ENCODE measurements around the gene NDUFS8.

NDUFS8 gene

DNA sequence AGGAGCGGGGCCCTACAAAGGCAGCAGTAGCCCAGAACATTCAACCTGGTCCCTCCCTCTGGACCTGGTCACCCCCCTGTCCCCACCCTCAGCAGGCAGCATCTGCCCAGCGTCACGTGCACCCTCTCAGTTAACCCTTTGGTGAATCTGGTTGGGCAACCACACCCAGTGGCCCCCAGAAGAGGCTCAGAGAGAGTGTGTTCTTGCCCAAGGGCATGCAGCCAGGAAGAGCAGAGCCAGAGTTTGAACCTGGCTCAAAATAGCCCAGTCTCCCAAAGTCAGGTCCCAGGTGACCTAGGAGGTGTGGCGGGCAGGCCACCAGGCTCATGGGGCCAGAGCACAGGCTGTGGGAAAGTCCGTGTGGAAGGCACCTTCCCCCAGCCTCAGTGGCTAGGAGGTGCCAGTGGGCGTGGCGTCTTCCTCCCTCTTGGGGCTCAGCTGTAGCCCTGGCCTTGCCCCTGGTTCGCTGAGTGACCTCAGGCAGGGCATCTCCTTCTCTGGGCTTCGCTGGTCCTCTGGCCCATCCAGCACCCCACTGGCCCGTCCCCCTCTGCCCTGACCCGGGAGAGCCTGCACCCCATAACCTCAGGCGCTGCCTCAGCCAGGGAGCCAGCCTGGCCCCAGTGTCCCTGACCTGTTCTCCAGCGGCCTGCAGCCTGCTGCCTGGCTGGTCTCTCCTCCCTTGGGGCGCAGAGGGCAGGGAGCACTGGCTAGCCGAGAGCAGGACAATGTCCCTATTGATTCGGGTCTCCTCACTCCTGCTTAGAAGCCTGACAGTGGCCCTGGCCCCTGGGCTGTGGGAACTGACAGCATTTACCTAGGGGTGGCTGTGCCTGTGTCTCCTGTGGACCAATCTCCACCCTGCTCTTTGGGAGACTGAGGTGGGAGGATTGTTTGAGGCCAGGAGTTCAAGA, 13.3 kb upstream of the NDUFS8 start:
- no peak for DNase-seq

DNA sequence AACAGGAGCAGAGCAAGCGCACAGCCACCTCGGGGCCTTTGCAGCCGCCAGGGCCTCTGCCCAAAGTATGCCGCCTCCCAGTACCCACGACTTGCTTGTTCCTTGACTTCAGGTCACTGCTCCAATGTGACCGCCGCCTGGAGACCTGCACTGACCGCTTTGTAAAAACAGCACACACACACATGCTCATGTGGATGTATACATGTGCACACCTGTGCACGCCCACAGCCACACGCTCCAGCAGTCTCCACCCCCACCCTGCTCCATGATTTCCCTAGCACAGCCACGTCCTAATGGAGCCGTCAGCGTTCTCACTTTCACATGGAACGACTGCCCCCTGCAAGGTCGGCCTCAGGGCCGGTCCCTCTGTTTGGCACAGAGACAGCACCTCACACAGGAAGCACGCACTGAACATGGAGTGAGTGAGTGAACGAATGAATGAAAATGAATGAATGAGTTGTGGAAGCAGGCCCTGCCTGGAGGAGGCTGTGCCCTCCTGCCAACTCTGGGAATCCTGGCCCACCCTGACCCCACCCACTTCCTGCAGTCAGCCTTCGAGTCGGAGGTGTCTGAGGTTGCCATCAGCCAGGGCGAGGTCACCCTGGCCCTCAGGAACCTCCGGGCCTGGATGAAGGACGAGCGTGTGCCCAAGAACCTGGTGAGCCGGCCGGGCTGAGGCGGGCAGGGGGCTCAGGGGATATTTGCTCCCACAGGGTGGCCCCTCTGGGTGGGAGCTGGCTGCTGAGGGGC, 12.3 kb upstream of the NDUFS8 start:
- no peak for DNase-seq

DNA sequence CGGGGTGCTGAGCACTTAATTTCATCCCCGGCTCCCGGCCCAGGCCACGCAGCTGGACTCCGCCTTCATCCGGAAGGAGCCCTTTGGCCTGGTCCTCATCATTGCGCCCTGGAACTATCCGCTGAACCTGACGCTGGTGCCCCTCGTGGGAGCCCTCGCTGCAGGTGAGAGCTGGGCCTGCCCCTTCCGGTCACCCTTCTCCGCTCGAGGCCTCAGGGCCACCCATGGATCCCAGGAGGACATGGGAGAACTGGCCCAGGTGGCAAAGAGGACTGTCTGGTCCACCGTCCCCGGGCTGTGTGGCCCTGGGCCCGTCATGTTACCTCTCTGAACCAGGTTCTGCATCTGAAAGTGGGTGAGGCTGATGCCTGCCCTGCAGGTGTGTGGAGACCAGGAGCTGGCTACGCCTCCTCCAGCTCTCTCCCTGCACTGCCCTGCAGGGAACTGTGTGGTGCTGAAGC, 11.7 kb upstream of the NDUFS8 start:
- DNase-seq, result no peak

DNA sequence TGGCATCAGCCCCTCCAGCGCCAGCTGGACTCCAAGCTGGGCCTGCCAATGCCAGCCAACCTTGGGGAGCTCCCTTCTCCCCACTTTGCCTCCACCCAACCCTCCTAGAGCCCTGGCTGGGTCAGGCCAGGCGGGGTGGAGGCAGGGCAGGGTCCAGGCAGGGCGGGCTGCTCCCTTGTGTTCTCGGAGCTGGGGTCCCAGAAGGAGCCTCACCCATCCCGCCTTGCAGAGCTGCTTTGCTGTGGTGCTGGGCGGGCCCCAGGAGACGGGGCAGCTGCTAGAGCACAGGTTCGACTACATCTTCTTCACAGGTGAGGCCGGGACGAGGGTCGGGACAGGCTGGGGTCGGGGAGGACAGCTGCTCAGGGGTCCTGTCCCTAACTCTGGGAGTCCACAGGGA, 11.0 kb upstream of the NDUFS8 start:
- DNase-seq, result no peak

DNA sequence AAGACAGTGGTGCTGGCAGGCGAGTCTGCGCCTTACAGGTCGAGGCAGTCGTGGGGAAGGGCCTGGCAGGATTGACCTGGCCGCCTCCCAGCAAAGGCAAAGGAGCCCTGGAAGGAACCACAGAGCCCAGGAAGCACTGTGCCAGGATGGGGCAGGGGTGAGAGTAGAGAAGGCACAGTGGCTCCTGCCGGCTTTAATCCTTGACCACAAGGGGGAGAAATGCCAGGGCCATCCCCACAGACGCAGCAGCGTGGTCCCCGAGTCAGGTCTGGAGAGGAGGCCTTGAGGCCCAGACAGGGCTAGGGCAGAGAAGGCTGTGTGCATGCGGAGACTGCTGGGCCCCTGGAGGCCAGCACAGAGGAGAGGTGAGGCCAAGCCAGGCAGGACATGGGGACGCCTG, 9.9 kb upstream of the NDUFS8 start:
- DNase-seq, result no peak

DNA sequence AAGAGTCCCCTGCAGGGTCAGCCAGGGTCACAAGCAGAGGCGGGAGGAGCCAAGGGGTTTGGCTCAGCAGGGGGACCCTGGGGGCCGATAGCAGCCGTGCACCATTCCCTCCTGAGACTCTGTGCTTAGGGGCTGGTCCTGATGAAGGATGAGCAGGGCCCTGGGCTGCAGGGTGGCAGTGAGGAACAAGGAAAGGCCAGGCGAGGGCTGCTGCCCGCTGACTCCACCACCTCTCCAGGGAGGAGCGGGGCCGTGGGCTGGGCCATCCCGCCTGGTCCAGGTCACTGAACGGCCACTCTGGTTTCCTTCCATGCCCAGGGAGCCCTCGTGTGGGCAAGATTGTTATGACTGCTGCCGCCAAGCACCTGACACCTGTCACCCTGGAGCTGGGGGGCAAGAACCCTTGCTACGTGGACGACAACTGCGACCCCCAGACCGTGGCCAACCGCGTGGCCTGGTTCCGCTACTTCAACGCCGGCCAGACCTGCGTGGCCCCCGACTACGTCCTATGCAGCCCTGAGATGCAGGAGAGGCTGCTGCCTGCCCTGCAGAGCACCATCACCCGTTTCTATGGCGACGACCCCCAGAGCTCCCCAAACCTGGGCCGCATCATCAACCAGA, 9.2 kb upstream of the NDUFS8 start:
- DNase-seq, result no peak

DNA sequence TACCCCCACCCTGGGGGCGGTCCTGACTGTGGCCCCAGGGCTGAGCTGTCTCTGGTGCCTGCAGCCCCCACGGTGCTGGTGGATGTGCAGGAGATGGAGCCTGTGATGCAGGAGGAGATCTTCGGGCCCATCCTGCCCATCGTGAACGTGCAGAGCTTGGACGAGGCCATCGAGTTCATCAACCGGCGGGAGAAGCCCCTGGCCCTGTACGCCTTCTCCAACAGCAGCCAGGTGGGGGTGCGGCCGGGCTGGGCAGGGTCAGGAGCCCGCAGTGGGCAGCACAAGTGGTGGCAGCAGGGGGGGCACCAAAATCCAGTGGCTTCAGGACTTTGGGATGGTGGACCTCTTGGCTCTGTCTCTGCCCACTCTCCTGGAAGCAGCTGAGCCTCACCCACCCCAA, 8.0 kb upstream of the NDUFS8 start:
- no peak for DNase-seq

DNA sequence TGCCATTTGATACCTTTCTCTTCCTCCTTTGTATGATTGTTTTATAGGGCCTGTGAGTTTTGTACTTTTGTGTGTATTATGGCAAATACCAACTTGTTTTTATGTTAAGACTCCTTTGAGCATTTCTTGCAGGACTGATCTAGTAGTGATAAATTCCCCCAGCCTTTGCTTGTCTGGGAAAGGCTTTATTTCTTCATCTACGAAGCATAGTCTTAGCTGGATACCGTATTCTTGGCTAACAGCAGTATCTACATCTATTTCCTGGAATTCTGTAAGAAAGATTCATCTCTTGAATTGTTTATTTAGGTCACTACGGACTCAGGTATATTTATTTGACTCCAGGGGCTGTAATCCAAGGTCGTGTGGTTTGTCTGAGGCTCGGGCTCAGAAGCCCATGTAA, 6.0 kb upstream of the NDUFS8 start:
- DNase-seq, result no peak

DNA sequence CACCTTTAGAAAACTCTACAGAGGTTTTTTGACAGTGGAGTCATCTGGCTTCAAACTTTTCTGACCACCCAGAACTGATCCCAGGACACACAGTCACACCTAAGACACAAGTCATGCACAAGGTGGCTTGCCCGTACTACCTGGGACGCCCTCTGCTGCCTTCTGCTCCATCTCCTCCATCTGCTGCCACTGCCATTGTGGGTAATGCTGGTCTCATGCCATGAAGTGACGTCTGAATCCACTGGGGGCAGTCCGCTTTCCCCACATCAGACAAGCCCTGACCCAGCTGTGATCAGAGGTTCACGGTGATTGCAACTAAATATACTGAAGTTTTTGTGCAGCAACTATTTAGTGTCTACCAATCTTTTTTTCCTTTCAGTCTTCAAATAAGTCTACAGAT, 5.4 kb upstream of the NDUFS8 start:
- DNase-seq, result no peak

DNA sequence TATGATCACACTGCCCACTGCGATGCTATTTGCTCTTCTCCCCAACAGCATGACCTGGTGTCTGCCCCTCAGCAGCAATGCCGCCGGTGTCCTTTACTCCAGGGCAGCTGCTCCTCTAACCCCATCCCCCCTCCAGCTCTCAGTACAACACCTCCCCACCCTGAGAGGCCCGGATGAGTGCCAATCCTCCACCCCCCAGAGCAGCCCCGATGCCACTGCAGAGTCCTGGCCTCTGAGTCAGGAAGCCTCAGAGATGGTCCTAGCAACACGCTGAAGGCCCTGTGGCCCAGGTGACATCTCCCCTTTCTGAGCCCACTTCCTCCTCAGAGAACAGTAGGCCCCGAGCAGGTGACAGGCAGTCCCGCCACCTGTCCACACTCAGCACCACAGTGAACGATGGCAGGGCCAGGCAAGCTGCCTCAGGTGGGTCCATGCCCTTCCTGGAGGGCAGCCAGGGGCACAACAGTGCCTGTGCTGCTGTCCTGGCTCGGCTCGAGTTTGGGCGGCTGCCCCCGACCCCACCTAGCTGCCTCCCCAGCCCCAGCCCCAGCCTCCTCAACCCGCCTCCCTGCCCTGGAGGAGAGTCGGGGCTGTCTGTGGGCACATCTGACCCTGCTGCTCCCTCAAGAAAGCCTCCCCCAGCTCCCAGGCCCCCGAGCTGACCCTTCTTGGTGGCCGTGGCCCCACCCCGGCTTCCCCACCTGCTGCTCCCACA, 3.9 kb upstream of the NDUFS8 start:
- no peak for DNase-seq

DNA sequence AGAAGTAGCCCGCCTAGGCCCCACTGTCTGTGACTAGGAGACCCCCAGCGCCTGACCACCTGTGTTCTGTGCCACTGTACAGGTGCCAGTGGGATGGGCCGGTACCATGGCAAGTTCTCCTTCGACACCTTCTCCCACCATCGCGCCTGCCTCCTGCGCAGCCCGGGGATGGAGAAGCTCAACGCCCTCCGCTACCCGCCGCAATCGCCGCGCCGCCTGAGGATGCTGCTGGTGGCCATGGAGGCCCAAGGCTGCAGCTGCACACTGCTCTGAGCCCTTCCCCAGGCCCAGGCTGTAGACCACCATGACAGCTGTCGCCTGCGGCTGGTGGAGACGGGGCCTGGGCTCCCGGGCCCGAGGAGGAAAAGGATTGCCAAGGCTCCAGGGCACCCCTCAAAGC, 2.8 kb upstream of the NDUFS8 start:
- DNase-seq, result no peak

DNA sequence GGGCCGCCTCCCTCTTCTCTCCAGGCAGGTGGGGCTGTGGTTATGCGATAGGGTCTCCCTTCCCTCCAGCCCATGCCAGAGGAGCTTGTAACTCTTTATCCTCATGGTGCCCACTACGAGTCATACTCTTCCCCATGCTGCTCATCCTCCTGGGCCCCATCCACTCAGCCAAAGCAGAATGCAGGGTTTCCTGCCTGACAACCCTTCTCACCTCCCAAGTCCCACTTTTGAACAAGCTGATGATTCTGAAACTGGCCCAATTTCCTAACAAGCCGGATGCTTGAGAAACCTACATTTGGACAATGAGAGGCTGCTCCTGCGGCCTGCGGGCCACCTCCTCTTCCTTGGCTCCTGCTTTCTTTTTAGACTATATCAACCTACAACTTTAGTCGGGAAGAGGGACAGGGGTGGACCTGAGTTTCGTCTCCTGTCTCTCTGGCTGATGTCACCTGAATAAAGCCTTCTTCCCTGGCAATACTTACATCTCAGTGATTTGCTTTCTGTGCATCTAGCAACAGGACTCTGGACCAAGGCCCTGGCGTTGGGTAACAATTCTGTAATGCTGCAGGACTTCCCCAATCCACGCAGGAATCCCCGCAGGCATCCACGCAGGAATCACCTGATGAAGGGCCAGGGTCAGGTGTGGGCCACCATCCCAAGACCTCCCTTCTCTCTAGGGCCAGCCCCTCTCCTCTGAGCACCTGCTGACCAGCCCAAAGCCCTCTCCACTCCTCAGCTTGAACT, 1.5 kb upstream of the NDUFS8 start:
- DNase-seq, result no peak

DNA sequence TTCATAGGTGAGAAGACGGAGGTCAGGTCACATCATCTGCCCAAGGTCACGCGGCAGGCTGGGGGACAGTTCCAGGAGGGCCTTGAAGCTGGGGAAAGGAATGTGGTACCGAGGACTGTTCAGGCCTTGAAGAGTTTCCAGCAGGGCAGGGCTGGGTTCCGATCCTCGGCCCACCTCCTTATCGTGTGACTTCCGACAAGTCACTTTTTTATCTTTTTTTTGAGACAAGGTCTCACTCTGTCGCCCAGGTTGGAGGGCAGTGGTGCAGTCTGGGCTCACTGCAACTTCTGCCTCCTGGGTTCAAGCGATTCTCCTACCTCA, 623 bp downstream of the NDUFS8 start:
- no peak for DNase-seq

DNA sequence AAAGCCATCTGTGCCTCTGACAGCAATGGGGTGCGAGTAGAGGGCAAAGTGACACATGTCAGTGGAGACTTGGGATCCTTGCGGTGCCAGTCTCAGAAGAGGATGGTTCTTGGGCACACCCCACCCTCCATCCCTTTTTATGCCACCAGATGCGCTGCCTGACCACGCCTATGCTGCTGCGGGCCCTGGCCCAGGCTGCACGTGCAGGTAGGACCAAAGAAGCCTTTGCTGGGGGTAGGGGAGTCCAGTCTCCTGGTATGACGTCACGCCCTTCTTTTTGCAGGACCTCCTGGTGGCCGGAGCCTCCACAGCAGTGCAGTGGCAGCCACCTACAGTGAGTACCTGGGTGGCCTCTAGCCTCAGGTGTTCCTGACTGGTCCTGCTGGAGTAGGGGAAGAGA, 1.5 kb downstream of the NDUFS8 start:
- no peak for DNase-seq

DNA sequence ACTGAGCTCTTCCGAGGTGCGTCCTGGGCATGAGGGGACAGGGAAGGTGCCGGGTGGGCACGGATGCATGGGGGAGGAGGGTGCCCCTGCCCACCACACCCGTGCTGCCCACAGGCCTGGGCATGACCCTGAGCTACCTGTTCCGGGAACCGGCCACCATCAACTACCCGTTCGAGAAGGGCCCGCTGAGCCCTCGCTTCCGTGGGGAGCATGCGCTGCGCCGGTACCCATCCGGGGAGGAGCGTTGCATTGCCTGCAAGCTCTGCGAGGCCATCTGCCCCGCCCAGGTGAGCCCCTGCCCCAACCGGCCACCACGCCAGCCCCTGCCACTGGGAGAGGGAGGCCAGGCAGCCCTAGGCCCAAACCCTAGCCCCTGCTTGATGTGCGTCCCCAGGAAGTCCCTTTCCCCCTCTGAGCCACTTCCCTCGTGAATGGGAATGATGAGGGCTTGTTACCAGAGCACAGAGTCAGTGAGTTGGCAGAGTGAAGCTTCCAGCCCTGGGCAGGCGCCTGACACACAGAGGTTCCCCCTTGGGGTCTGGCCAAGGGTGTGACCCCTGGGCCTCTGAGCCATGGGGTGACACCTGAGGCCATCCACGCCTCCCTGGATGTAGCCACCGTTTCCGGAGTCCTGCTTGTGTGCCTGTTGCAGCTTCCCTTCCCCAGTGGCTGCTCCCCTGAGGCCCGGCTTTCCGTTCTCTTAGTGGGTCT, 2.7 kb downstream of the NDUFS8 start:
- DNase-seq, result no peak

DNA sequence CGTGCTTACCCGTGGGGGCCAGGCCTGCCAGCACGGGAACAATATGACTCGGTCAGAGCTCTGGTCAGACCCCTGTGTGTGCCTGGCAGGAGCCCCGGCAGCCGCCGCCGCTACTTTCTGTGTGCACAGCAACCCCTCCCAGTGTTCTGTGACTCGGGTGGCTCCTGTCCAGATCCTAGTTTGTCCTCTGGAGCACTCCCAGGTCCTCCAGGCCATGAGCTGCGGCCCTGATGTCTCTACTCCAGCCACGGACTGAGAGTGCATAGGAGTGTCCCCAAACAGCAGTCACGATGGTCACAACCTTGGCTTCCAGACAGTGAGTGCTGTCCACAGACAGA, 3.2 kb downstream of the NDUFS8 start:
- no peak for DNase-seq

DNA sequence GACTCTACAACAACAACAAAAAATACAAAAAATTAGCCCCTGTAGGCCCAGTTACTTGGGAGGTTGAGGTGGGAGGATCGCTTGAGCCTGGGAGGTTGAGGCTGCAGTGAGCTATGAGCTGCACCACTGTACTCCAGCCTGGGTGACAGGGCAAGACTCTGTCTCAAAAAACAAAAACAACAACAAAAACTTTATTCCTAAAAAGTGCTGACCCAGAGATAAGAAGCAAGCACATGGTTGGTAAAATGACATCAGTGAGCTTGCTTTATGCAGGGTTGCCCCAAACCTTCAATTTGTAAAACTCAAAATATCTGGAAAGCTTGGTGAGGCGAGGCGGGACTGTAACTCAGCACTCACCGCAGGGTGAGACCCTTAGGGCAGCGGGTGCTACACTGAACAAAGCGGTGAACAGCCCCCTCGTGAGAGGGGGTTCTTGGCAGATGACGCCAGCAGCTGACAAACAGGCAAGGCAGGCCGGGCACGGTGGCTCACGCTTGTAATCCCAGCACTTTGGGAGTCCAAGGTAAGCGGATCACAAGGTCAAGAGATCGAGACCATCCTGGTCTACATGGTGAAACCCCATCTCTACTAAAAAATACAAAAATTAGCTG, 4.9 kb downstream of the NDUFS8 start:
- DNase-seq, result no peak

DNA sequence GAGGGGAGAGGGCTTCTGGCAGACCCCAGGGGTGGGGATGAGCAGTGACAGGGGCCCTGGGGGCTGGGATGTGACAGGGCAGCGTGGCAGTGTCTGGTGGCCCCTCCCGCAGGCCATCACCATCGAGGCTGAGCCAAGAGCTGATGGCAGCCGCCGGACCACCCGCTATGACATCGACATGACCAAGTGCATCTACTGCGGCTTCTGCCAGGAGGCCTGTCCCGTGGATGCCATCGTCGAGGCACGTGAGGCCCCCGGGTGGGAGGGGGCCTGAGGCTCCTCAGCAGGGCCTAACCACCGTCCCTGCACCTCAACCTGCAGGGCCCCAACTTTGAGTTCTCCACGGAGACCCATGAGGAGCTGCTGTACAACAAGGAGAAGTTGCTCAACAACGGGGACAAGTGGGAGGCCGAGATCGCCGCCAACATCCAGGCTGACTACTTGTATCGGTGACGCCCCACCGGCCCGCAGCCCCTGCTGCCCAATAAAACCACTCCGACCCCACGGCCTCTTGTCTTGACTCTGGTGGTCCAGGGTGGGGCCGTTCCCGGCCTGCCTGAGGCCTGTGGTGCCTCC, 5.7 kb downstream of the NDUFS8 start:
- no peak for DNase-seq

DNA sequence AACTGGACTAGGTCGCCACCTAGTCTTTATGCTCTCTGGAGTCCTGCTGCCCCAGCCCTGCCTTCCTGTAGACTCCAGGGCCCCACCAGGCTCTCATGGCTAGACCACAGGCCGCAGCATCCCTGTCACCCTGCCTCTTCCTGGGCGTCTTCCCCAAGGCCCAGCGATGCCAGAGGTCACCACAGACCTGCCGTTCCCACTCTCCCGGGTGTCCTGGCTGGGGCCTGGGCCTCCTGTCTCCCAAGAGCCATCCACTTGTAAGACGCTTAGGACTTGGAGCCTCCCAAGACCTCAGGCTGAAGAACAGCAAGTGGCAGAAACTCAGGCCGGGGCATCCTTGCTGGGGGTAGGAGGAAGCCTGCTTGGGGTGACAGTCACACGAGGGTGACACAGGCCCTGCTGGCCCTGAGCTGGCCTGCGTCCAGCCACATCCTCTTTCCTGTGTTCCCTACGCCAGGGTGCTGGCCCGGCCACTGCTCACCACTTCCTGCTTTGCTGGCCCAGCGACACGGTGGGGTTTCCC, 6.3 kb downstream of the NDUFS8 start:
- DNase-seq, result no peak

DNA sequence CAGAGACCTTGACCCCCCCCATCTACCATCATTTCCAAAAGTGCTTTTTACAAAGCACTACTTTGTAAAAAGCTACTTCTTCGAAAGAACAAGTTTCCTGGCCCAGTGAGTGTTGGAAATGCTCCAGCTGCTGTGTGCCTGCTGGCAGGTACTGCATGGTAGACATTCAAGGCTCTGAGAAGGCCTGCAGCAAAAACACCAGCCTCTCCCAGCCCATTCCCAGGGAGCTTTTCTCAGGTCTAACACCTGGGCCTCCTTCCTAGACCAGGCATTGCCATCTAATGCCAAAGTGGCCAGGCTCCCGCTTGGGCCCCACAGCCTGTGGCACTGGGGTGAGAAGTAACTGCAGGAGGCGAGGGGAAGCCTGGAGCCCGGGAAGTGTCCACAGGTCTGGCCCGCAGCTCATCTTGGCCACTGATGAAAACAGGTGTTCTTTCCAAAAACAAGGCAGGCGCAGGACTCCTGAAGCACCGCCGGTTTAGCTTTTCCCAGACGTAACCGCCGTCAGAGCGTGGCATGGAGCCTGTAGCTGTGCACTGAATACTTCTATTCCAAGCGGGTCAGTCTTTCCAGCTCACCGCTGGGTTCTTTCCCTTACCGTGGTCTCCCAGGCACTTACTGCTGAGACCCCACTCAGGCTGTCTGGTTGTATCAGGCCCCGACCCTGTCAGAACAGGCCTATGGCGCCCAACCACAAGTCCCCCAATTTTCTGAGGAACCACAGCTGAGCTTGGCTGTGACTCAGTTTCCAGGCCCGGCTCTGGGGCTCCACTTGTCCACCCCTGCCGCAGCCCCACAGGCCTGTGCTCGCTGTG, 7.1 kb downstream of the NDUFS8 start:
- no peak for DNase-seq
